ENCODE measurements around the gene DIMT1.

DNA sequence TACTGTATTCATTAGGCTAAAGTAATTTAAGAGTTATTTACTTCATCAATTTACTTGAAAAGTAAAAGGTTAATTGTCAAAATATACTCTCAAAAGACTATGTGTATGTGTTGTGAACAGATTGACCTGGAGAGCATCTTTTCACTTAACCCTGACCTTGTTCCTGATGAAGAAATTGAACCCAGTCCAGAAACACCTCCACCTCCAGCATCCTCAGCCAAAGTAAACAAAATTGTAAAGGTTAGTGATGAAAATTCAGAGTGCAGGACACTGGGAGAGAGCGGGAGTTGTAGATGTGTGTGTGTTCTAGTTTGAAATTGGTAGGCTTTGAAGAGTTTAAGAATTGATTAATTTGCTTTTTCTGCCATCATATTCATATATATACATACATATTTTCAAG, 55.8 kb downstream of the DIMT1 start:
- TF ChIP-seq CTCF (IDR thresholded peaks at IDR 0.05) (no peak), POLR2A (IDR thresholded peaks at IDR 0.05) (no peak)

Measured in Peyer's patch (tissue), 4 donors.